ENCODE results near the gene HOXD10. TPM values are rescaled to one million over a fixed set of nuclear protein-coding genes. Genes with fewer than 3 reads are reported as not detected.
A peak's percentile ranks its signal among the peaks of the same experiment; 100 is the strongest.

HOXD10 gene
- total and polyA plus RNA-seq, 2 experiments from 2014 or later, result not detected

DNA sequence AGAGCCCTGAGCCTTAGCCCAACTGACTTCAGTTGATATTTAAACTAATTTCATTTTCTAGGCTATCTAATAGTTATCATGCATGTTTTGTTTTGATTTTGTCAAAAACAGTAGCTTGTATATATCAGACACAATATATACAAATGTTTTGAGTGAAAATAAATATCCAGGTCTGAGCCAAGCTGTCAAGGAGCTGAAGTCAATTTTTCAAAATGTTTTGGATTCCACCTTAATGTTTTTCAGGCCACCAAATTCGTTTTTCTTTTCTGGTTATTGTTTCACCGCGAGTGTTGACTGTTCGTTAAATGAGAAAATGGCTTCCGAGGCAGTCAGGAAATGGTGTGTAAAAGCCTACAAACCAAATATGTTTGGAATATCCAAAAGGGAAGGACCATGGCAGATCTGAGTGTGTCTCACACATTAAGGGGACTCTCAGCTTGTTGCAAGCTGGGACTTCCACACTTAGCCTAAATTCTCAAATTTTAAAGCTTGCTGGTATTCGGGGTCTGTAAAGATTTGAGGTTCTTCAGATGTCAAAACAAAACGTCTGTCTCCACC, 14.2 kb upstream of the HOXD10 start:
- H3K27me3 Mint-ChIP-seq (ENCODE audit: insufficient read depth, low read depth, poor library complexity), result peaks cover 97% of the 10 kb centered on the region
- DNase-seq (ENCODE audit: low spot score), result no peak
- H3K4me3 ChIP-seq, result no peak overlapping the region
- peaks cover 31% of the 10 kb centered on the region for H3F3A ChIP-seq (replicated peaks; ENCODE audit: low read depth)
- no peaks in the 10 kb centered on the region for H3K79me2 ChIP-seq (replicated peaks; ENCODE audit: insufficient read depth)
- no peaks in the 10 kb centered on the region for H3K9me2 ChIP-seq (ENCODE audit: insufficient read depth)
- no peaks in the 10 kb centered on the region; the same call in 1 of the 2 replicates for H3K36me3 ChIP-seq (ENCODE audit: insufficient read depth)
- H3K27ac Mint-ChIP-seq, result no peak overlapping the region
- no peak overlapping the region for H3K4me3 Mint-ChIP-seq
- H3K4me1 ChIP-seq (ENCODE audit: insufficient read depth), result peaks cover 58% of the 10 kb centered on the region
- peaks cover 98% of the 10 kb centered on the region for H3K27me3 ChIP-seq (ENCODE audit: insufficient read depth)
- TF ChIP-seq EZH2 (IDR thresholded peaks at IDR 0.05; ENCODE audit: low read depth, unreplicated experiment), result peak; percentile 74
- TF ChIP-seq, protein P1, sequence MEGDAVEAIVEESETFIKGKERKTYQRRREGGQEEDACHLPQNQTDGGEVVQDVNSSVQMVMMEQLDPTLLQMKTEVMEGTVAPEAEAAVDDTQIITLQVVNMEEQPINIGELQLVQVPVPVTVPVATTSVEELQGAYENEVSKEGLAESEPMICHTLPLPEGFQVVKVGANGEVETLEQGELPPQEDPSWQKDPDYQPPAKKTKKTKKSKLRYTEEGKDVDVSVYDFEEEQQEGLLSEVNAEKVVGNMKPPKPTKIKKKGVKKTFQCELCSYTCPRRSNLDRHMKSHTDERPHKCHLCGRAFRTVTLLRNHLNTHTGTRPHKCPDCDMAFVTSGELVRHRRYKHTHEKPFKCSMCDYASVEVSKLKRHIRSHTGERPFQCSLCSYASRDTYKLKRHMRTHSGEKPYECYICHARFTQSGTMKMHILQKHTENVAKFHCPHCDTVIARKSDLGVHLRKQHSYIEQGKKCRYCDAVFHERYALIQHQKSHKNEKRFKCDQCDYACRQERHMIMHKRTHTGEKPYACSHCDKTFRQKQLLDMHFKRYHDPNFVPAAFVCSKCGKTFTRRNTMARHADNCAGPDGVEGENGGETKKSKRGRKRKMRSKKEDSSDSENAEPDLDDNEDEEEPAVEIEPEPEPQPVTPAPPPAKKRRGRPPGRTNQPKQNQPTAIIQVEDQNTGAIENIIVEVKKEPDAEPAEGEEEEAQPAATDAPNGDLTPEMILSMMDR (conservative IDR thresholded peaks at IDR 0.05; ENCODE audit: low read depth in 2 of 2), result no peak
- peaks cover 3% of the 10 kb centered on the region; the same call in 1 of the 3 replicates for H3K9me3 Mint-ChIP-seq
- ATAC-seq, result no peak
- peaks cover 42% of the 10 kb centered on the region for H3K4me1 Mint-ChIP-seq
- H4K20me1 ChIP-seq (replicated peaks; ENCODE audit: insufficient read depth), result peaks cover 36% of the 10 kb centered on the region
- no peak overlapping the region for H3K4me2 ChIP-seq
- no peak overlapping the region for H2AFZ ChIP-seq
- no peak overlapping the region for H3K27ac ChIP-seq (ENCODE audit: low read depth)
- H3K36me3 Mint-ChIP-seq (ENCODE audit: low read depth), result no peaks in the 10 kb centered on the region; the same call in 2 of the 3 replicates

DNA sequence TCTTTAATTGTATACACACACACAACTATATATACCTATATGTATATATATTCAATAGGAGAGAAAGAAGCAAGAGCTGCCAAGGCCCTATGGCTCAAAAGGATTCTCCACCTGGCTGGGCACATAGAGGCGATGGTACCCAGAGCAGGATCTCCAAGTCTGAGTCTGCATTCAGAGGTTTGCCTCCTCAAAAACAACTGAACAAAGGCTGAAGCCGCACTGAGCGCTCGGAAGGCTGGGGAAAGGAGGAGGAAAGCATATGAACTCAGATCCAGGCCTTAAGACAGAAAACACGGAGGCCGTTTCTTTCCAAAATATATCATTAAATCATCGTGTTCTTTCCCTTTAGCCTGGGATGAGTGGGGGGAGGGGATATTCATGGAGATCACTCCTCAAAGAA, 13.4 kb upstream of the HOXD10 start:
- H3F3A ChIP-seq (replicated peaks; ENCODE audit: low read depth), result peaks cover 31% of the 10 kb centered on the region
- peaks cover 36% of the 10 kb centered on the region for H4K20me1 ChIP-seq (replicated peaks; ENCODE audit: insufficient read depth)
- no peaks in the 10 kb centered on the region; the same call in 1 of the 2 replicates for H3K36me3 ChIP-seq (ENCODE audit: insufficient read depth)
- DNase-seq (ENCODE audit: low spot score), result peak; percentile 24
- TF ChIP-seq EZH2 (IDR thresholded peaks at IDR 0.05; ENCODE audit: low read depth, unreplicated experiment) (peak; percentile 15), JUNB (IDR thresholded peaks at IDR 0.05; ENCODE audit: unreplicated experiment) (no peak)
- H3K79me2 ChIP-seq (replicated peaks; ENCODE audit: insufficient read depth), result no peaks in the 10 kb centered on the region
- H3K4me3 ChIP-seq, result no peak overlapping the region
- H3K27me3 Mint-ChIP-seq (ENCODE audit: insufficient read depth, low read depth, poor library complexity), result peaks cover 93% of the 10 kb centered on the region
- ATAC-seq, result no peak
- no peak overlapping the region for H3K4me3 Mint-ChIP-seq
- H3K27me3 ChIP-seq (ENCODE audit: insufficient read depth), result peaks cover 99% of the 10 kb centered on the region
- no peak overlapping the region for H2AFZ ChIP-seq
- H3K4me1 Mint-ChIP-seq, result peaks cover 35% of the 10 kb centered on the region
- H3K4me2 ChIP-seq, result no peak overlapping the region; the same call in 1 of the 2 replicates
- H3K4me1 ChIP-seq (ENCODE audit: insufficient read depth), result peaks cover 53% of the 10 kb centered on the region
- H3K9me3 Mint-ChIP-seq, result peaks cover 3% of the 10 kb centered on the region; the same call in 1 of the 3 replicates
- H3K27ac Mint-ChIP-seq, result no peak overlapping the region
- no peak overlapping the region for H3K27ac ChIP-seq (ENCODE audit: low read depth)
- H3K36me3 Mint-ChIP-seq (ENCODE audit: low read depth), result no peaks in the 10 kb centered on the region; the same call in 2 of the 3 replicates
- H3K9me2 ChIP-seq (ENCODE audit: insufficient read depth), result no peaks in the 10 kb centered on the region

DNA sequence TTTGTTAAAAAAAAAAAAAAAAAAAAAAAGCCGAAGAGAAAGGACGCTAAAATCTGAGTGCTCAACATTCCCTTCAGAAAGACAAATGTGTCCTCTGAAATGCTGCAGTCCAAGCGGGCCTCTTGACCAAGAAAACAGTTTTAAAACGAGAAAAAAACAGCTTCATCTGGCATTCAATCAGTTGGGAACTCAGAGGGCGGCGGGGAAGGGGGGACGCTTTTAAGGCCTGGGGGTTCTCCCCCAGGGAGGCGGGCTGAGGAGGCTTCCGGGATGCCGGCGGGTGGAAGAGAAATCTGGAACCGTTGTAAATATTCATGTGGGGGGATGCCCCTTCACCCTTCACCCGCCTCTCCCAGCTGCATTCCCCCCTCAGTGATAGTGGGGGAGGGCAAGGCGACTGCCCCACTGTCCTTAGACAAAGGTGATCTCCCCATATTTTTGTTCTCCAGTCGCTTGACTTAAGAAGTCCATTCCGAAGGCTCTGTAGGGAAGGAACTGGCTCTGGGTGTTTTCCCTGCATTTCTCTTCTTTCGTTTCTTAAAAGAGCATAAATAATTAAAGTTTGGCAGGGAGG, 12.7 kb upstream of the HOXD10 start:
- no peak for ATAC-seq
- no peak overlapping the region for H3K27ac Mint-ChIP-seq
- H3K4me2 ChIP-seq, result peak overlapping the region; percentile 73
- TF ChIP-seq, protein P1 (conservative IDR thresholded peaks at IDR 0.05; ENCODE audit: low read depth in 2 of 2), result no peak

More for the DNA sequence above, 12.7 kb upstream of the HOXD10 start:
- Mint-ChIP-seq H3K9me3 (peaks cover 4% of the 10 kb centered on the region; the same call in 2 of the 3 replicates), H3K4me1 (peaks cover 33% of the 10 kb centered on the region), H3K27me3 (ENCODE audit: insufficient read depth, low read depth, poor library complexity) (peaks cover 93% of the 10 kb centered on the region), H3K4me3 (peak overlapping the region; percentile 51; the same call in 2 of the 3 replicates), H3K36me3 (ENCODE audit: low read depth) (no peaks in the 10 kb centered on the region; the same call in 2 of the 3 replicates)
- Histone ChIP-seq H3K4me1 (ENCODE audit: insufficient read depth) (peaks cover 47% of the 10 kb centered on the region), H3K27ac (ENCODE audit: low read depth) (no peak overlapping the region), H3K36me3 (ENCODE audit: insufficient read depth) (no peaks in the 10 kb centered on the region; the same call in 1 of the 2 replicates), H4K20me1 (replicated peaks; ENCODE audit: insufficient read depth) (peaks cover 35% of the 10 kb centered on the region), H3K4me3 (peak overlapping the region; percentile 46), H3F3A (replicated peaks; ENCODE audit: low read depth) (peaks cover 27% of the 10 kb centered on the region), H3K9me2 (ENCODE audit: insufficient read depth) (no peaks in the 10 kb centered on the region), H3K27me3 (ENCODE audit: insufficient read depth) (peaks cover 99% of the 10 kb centered on the region), H2AFZ (no peak overlapping the region), H3K79me2 (replicated peaks; ENCODE audit: insufficient read depth) (no peaks in the 10 kb centered on the region)
- peak; percentile 45 for DNase-seq (ENCODE audit: low spot score)

Measured in GM23338 (cell line).